Hepatocyte (in vitro differentiated cells): Measurements from ENCODE around the gene WNT2. TPM values are rescaled to one million over a fixed set of nuclear protein-coding genes. Genes with fewer than 3 reads are reported as not detected.

Experiments
- DNase-seq: peaks from one replicate; pipeline ENCODE4 v3.0.0-alpha.2; 2016; ENCODE audit warnings: low spot score
- H2AFZ ChIP-seq: fragments of 200-600 bp; sonication (generic); 2 replicates; pipeline ENCODE4 v1.6.0; 2016; ENCODE audit warnings: antibody characterized with exemption, mild to moderate bottlenecking
- H3K27ac ChIP-seq: fragments of 200-600 bp; sonication (generic); 2 replicates; pipeline ENCODE4 v1.5.1; 2016; ENCODE audit warnings: mild to moderate bottlenecking
- H3K27me3 ChIP-seq: fragments of 200-600 bp; sonication (generic); 2 replicates; pipeline ENCODE4 v1.6.1; 2016
- H3K36me3 ChIP-seq: fragments of 200-600 bp; sonication (generic); replicated peaks from 2 replicates; pipeline ENCODE4 v1.5.1; 2016; ENCODE audit warnings: low read depth; ENCODE audit not compliant: insufficient read depth
- H3K4me1 ChIP-seq: fragments of 200-600 bp; sonication (generic); 2 replicates; pipeline ENCODE4 v1.5.1; 2016; ENCODE audit warnings: mild to moderate bottlenecking, moderate library complexity; ENCODE audit not compliant: insufficient read depth
- H3K4me2 ChIP-seq: fragments of 200-600 bp; sonication (generic); 2 replicates; pipeline ENCODE4 v1.6.0; 2016
- H3K4me3 ChIP-seq: fragments of 200-600 bp; sonication (generic); 2 replicates; pipeline ENCODE4 v1.5.1; 2016; ENCODE audit warnings: mild to moderate bottlenecking
- H3K79me2 ChIP-seq: fragments of 200-600 bp; sonication (generic); 2 replicates; pipeline ENCODE4 v1.6.0; 2017; ENCODE audit warnings: mild to moderate bottlenecking
- H3K9me2 ChIP-seq: fragments of 200-600 bp; sonication (generic); replicated peaks from 2 replicates; pipeline ENCODE4 v1.6.0; 2017; ENCODE audit warnings: mild to moderate bottlenecking; ENCODE audit not compliant: insufficient read depth
- H3K9me3 ChIP-seq: fragments of 200-600 bp; sonication (generic); 2 replicates; pipeline ENCODE4 v1.5.1; 2016; ENCODE audit warnings: low read depth, mild to moderate bottlenecking
- H4K20me1 ChIP-seq: fragments of 200-600 bp; sonication (generic); 2 replicates; pipeline ENCODE4 v1.6.0; 2016; ENCODE audit warnings: mild to moderate bottlenecking; ENCODE audit not compliant: insufficient read depth, poor library complexity, severe bottlenecking
- EZH2 ChIP-seq: fragments of 200-600 bp; sonication (generic); IDR thresholded peaks from 2 replicates; pipeline ENCODE4 v1.6.1; 2016; ENCODE audit warnings: antibody characterized with exemption, mild to moderate bottlenecking, borderline replicate concordance
- EZH2phosphoT487 ChIP-seq: fragments of 200-600 bp; sonication (generic); IDR thresholded peaks from one replicate; pipeline ENCODE4 v1.6.1; 2018; ENCODE audit warnings: antibody characterized with exemption, mild to moderate bottlenecking, low read depth, moderate library complexity; ENCODE audit not compliant: unreplicated experiment, severe bottlenecking
- WGBS: methylation state at CpG from one replicate; pipeline ENCODE4 v1.1.6; 2016; ENCODE audit warnings: low lambda C conversion rate; ENCODE audit errors: missing lambda C conversion rate; 5-methylcytosine and 5-hydroxymethylcytosine counted together
- polyA plus RNA-seq: library from polyadenylated mRNA; unstranded; fragments of >200 nt; fragmentation: Nextera tagmentation; extraction: Ambion mirVana; gene quantifications from 2 replicates; pipeline ENCODE4 v1.2.1, GENCODE V29; 2016
- total RNA-seq: library from RNA; depleted of rRNA; stranded (reverse); fragments of >200 nt; gene quantifications from 2 replicates; pipeline ENCODE4 v1.2.3, GENCODE V29; 2014
- TF ChIP-seq, protein P1 (sequence below): fragments of 200-600 bp; sonication (generic); IDR thresholded peaks from 2 replicates; pipeline ENCODE4 v1.5.1; 2016; ENCODE audit warnings: antibody characterized with exemption, mild to moderate bottlenecking; ENCODE audit not compliant: poor library complexity

WNT2 gene
- total and polyA plus RNA-seq, 2 experiments from 2014 or later: 17.6 to 26.3 TPM

- TF ChIP-seq EZH2phosphoT487: no peak
- TF ChIP-seq, protein P1, sequence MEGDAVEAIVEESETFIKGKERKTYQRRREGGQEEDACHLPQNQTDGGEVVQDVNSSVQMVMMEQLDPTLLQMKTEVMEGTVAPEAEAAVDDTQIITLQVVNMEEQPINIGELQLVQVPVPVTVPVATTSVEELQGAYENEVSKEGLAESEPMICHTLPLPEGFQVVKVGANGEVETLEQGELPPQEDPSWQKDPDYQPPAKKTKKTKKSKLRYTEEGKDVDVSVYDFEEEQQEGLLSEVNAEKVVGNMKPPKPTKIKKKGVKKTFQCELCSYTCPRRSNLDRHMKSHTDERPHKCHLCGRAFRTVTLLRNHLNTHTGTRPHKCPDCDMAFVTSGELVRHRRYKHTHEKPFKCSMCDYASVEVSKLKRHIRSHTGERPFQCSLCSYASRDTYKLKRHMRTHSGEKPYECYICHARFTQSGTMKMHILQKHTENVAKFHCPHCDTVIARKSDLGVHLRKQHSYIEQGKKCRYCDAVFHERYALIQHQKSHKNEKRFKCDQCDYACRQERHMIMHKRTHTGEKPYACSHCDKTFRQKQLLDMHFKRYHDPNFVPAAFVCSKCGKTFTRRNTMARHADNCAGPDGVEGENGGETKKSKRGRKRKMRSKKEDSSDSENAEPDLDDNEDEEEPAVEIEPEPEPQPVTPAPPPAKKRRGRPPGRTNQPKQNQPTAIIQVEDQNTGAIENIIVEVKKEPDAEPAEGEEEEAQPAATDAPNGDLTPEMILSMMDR: no peak
- TF ChIP-seq EZH2: no peak
- Histone ChIP-seq H3K4me1 (peaks cover 6% of the 10 kb centered on the region), H4K20me1 (no peaks in the 10 kb centered on the region), H3K9me3 (no peaks in the 10 kb centered on the region), H3K27me3 (no peaks in the 10 kb centered on the region), H3K9me2 (no peaks in the 10 kb centered on the region), H3K4me2 (no peak overlapping the region), H3K4me3 (no peak overlapping the region), H3K36me3 (no peaks in the 10 kb centered on the region), H2AFZ (no peak overlapping the region), H3K79me2 (no peaks in the 10 kb centered on the region), H3K27ac (no peak overlapping the region)
- no peak for DNase-seq
- WGBS: 91% methylated on average over 2 of the region's 2 CpGs
These were observed 43.7 kb downstream of the WNT2 start for GRCh38 chr7:117279203-117279602.

DNA sequence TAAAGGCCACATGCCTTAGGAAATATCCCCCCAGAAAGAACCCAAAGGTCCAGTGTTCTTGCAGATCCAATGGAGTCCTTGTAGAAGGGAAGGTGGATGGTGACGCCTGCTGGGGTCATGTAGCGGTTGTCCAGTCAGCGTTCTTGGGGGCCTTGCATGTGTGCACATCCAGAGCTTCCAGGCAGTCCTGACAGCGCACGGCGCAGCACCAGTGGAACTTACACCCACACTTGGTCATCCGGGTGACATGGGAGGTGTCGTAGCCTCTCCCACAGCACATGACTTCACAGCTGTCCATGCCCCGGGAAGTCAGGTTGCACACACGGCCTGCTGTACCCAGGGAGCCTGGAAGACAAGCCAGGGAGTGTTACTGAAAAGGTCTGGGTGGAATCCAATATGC, 44.8 kb downstream of the WNT2 start:
- WGBS: 94% methylated on average over 10 of the region's 10 CpGs
- no peak overlapping the region for H3K4me2 ChIP-seq
- no peak overlapping the region for H2AFZ ChIP-seq
- no peaks in the 10 kb centered on the region for H3K27me3 ChIP-seq
- no peak overlapping the region for H3K4me3 ChIP-seq
- H3K4me1 ChIP-seq: peaks cover 6% of the 10 kb centered on the region
- no peaks in the 10 kb centered on the region for H3K79me2 ChIP-seq
- no peaks in the 10 kb centered on the region for H4K20me1 ChIP-seq
- H3K9me2 ChIP-seq: no peaks in the 10 kb centered on the region
- no peaks in the 10 kb centered on the region for H3K36me3 ChIP-seq
- TF ChIP-seq EZH2: no peak
- no peak for TF ChIP-seq EZH2phosphoT487
- TF ChIP-seq, protein P1: no peak
- H3K9me3 ChIP-seq: no peaks in the 10 kb centered on the region
- DNase-seq: no peak
- H3K27ac ChIP-seq: peak overlapping the region; percentile 21

GRCh38 chr7:117277576-117277975, 45.3 kb downstream of the WNT2 start:
- Histone ChIP-seq H3K79me2 (no peaks in the 10 kb centered on the region), H3K4me1 (peaks cover 6% of the 10 kb centered on the region), H4K20me1 (no peaks in the 10 kb centered on the region), H3K4me2 (no peak overlapping the region), H2AFZ (no peak overlapping the region), H3K4me3 (no peak overlapping the region), H3K9me3 (no peaks in the 10 kb centered on the region), H3K27ac (peak overlapping the region; percentile 21), H3K36me3 (no peaks in the 10 kb centered on the region), H3K27me3 (no peaks in the 10 kb centered on the region), H3K9me2 (no peaks in the 10 kb centered on the region)
- 40% methylated on average over 3 of the region's 3 CpGs for WGBS
- TF ChIP-seq, protein P1: no peak
- no peak for TF ChIP-seq EZH2
- no peak for TF ChIP-seq EZH2phosphoT487
- no peak for DNase-seq

GRCh38 chr7:117274951-117275350, 47.9 kb downstream of the WNT2 start:
- Histone ChIP-seq H3K9me2 (no peaks in the 10 kb centered on the region), H3K79me2 (no peaks in the 10 kb centered on the region), H3K36me3 (no peaks in the 10 kb centered on the region), H2AFZ (no peak overlapping the region), H3K27me3 (no peaks in the 10 kb centered on the region), H3K4me2 (no peak overlapping the region), H4K20me1 (no peaks in the 10 kb centered on the region), H3K27ac (no peak overlapping the region), H3K4me3 (no peak overlapping the region), H3K4me1 (peaks cover under 1% of the 10 kb centered on the region), H3K9me3 (no peaks in the 10 kb centered on the region)
- TF ChIP-seq EZH2: no peak
- no peak for TF ChIP-seq EZH2phosphoT487
- TF ChIP-seq, protein P1: no peak
- 89% methylated on average over 4 of the region's 4 CpGs for WGBS
- DNase-seq: no peak
